Central memory CD8-positive, alpha-beta T cell (primary cell): ENCODE measurements around the gene USP5.
A peak's percentile ranks its signal among the peaks of the same experiment; 100 is the strongest.
"Not testable (repeated sequence)": the region's sequence is repeated elsewhere in the genome, so short reads cannot be mapped to it uniquely, and the experiment has no call there.

ENCODE experiments used
- ATAC-seq: fragments of 150-1000 bp; cut with Tn5 transposase; replicated peaks from 2 replicates; pipeline ENCODE4 v1.10.0; 2022; ENCODE audit warnings: mild to moderate bottlenecking, moderate FRiP score, moderate number of reproducible peaks; ENCODE audit not compliant: poor library complexity, severe bottlenecking; ENCODE audit errors: extremely low read depth
- DNase-seq, 2 donors: peaks; one replicate each; pipeline ENCODE4 v3.0.0; 2021; ENCODE audit warnings: low spot score in 2 of 2
- H3K27ac Mint-ChIP-seq: one replicate; pipeline ENCODE4 v1.8.0; 2022; ENCODE audit warnings: low read depth, mild to moderate bottlenecking, moderate library complexity, mixed read lengths
- H3K27me3 Mint-ChIP-seq: one replicate; pipeline ENCODE4 v1.8.0; 2022; ENCODE audit warnings: mixed read lengths
- H3K36me3 Mint-ChIP-seq: one replicate; pipeline ENCODE4 v1.8.0; 2022; ENCODE audit warnings: mild to moderate bottlenecking, moderate library complexity, mixed read lengths; ENCODE audit not compliant: insufficient read depth
- H3K4me1 Mint-ChIP-seq: one replicate; pipeline ENCODE4 v1.8.0; 2022; ENCODE audit warnings: mixed read lengths
- H3K4me3 Mint-ChIP-seq: one replicate; pipeline ENCODE4 v1.8.0; 2022; ENCODE audit warnings: mild to moderate bottlenecking, moderate library complexity, mixed read lengths
- H3K9me3 Mint-ChIP-seq: one replicate; pipeline ENCODE4 v1.8.0; 2022; ENCODE audit warnings: mixed read lengths

USP5 gene

DNA sequence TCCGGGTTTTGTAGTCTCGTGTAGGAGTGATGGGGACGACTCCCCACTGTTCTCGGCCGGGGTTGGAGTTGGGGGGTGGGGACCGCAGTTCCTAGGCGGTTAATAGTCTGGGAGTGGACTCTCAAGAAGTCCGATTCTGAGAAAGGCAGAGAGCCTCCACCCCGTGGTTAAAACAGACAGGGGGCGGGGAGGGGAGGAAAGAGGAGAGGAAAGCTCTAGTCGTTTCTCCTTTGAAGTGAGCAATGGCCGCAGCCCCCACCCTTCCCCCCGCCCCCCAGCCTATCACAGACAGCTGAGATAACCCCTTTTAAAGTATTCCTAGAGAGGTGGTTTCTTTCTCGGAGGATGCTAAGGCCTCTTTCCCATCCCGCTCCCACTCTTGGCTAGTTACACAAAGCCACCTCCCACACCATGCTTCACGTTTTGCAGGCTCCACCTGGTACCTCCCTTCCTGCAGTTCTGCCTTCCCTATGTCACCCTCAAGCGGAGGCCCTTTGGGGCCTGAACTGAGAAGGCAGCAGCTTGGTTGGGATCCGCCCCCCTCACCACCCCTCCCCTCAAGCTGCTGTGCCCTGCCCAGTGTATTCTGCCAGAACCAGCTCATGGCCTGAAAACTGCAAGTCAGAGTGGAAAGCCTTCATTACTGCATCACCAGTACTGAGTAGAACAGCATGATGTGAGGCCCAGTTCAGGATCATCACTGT lies 853 bp downstream of the USP5 start:
- H3K27me3 Mint-ChIP-seq = no peaks in the 10 kb centered on the region
- H3K36me3 Mint-ChIP-seq = peaks cover 30% of the 10 kb centered on the region
- no peak for DNase-seq
- peaks cover 41% of the 10 kb centered on the region for H3K4me1 Mint-ChIP-seq
- no peaks in the 10 kb centered on the region for H3K9me3 Mint-ChIP-seq
- peak overlapping the region; percentile 87 for H3K4me3 Mint-ChIP-seq
- ATAC-seq = no peak
- peak overlapping the region; percentile 74 for H3K27ac Mint-ChIP-seq

DNA sequence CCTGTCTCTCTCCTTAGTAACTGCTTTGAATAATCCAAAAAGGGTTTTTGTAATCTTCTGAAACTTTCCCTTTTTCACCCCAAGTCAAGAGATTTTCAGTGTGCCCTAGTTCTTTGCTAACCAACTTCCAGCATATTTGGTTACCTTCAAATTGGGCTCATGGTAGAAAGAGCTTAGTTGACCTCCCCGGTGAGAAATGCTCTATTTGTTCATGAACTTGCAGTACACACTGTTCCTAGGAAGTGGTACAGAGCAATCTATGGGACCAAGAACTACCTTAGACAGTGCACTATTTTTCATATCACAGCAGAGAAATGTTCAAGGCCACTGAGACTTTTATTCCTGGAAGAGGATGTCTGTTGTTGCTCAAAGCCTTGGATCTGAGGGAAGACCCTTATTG lies 1.7 kb downstream of the USP5 start:
- Mint-ChIP-seq H3K36me3 (peaks cover 35% of the 10 kb centered on the region), H3K9me3 (no peaks in the 10 kb centered on the region), H3K4me1 (peaks cover 41% of the 10 kb centered on the region), H3K27ac (peak overlapping the region; percentile 49), H3K27me3 (no peaks in the 10 kb centered on the region), H3K4me3 (peak overlapping the region; percentile 87)
- DNase-seq (no peak), ATAC-seq (no peak)

DNA sequence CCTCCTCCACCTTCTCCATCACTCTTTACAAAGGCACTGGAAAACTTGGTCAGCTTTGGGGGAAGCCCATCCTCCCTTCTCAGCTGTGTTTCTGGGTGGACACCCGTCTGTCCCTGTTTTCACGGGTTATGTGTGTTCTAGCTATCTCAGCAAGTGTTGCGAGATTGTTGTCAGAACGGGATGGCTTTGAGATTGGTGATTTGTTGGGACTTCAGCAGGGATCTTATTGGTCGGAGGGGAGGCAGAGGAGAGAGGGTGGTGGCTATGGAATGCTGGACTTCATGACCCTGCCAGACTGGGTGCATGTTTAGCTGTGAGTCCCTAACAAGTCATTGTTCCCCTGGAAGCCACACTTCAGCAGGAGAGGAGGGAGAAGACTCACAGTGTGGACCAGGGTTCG lies 2.1 kb downstream of the USP5 start:
- ATAC-seq = no peak
- peaks cover 41% of the 10 kb centered on the region for H3K4me1 Mint-ChIP-seq
- no peaks in the 10 kb centered on the region for H3K27me3 Mint-ChIP-seq
- peak overlapping the region; percentile 49 for H3K27ac Mint-ChIP-seq
- peak overlapping the region; percentile 87 for H3K4me3 Mint-ChIP-seq
- no peaks in the 10 kb centered on the region for H3K9me3 Mint-ChIP-seq
- H3K36me3 Mint-ChIP-seq = peaks cover 38% of the 10 kb centered on the region
- no peak for DNase-seq

- no peak overlapping the region for H3K4me3 Mint-ChIP-seq
- DNase-seq (no peak), ATAC-seq (no peak)
- peaks cover 36% of the 10 kb centered on the region for H3K4me1 Mint-ChIP-seq
- no peaks in the 10 kb centered on the region for H3K9me3 Mint-ChIP-seq
- H3K36me3 Mint-ChIP-seq = peaks cover 40% of the 10 kb centered on the region
- H3K27me3 Mint-ChIP-seq = no peaks in the 10 kb centered on the region
- no peak overlapping the region for H3K27ac Mint-ChIP-seq
Observed at GRCh38 chr12:6855322-6855721, 3.4 kb downstream of the USP5 start.

DNA sequence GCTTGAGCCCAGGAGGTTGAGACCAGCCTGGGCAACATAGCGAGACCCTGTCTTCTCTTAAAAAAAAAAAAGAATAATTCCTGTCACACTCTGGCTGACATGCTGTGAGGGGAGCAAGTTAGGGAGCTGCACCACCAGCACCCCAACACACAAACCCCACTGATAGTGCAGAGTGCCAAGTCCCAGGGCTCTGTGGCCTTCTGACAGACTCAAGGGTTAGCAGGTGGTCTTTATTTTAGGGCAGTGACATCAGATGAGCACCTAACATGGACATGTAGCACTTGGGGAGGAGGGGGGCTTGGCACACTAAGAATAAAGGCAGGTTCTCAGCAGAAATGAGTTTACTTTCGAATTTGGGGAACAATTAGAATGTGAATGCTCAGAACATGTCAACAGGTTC lies 6.8 kb downstream of the USP5 start:
- H3K36me3 Mint-ChIP-seq = peaks cover 42% of the 10 kb centered on the region
- no peak overlapping the region for H3K27ac Mint-ChIP-seq
- H3K4me1 Mint-ChIP-seq = peaks cover 11% of the 10 kb centered on the region
- H3K4me3 Mint-ChIP-seq = no peak overlapping the region
- no peaks in the 10 kb centered on the region for H3K27me3 Mint-ChIP-seq
- DNase-seq (no peak), ATAC-seq (no peak)
- no peaks in the 10 kb centered on the region for H3K9me3 Mint-ChIP-seq

- Mint-ChIP-seq H3K4me3 (no peak overlapping the region), H3K36me3 (peaks cover 44% of the 10 kb centered on the region), H3K27me3 (no peaks in the 10 kb centered on the region), H3K27ac (no peak overlapping the region), H3K9me3 (no peaks in the 10 kb centered on the region), H3K4me1 (peaks cover 6% of the 10 kb centered on the region)
- no peak for ATAC-seq
- DNase-seq = no peak
Observed at GRCh38 chr12:6860116-6860515, 8.2 kb downstream of the USP5 start.

GRCh38 chr12:6860942-6861341 lies 9.0 kb downstream of the USP5 start:
- no peak for ATAC-seq
- Mint-ChIP-seq H3K27me3 (no peaks in the 10 kb centered on the region), H3K27ac (no peak overlapping the region), H3K4me3 (no peak overlapping the region), H3K4me1 (peaks cover 1% of the 10 kb centered on the region), H3K9me3 (no peaks in the 10 kb centered on the region), H3K36me3 (peaks cover 41% of the 10 kb centered on the region)
- DNase-seq = no peak

DNA sequence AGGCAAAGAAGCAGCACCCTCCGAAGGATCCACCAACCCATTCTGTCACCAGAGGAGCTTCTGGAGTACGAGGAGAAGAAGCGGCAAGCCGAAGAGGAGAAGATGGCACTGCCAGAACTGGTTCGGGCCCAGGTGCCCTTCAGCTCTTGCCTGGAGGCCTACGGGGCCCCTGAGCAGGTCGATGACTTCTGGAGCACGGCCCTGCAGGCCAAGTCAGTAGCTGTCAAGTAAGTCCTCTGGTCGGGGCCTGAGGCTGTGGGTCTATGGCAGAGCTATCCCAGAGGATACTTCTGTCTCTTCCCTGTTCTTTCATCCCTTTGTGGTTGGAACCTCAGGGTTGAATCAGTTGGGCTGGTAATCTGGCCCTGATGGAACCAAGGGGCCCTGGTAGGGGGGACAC lies 9.4 kb downstream of the USP5 start:
- ATAC-seq (no peak), DNase-seq (no peak)
- no peaks in the 10 kb centered on the region for H3K4me1 Mint-ChIP-seq
- peaks cover 42% of the 10 kb centered on the region for H3K36me3 Mint-ChIP-seq
- H3K27ac Mint-ChIP-seq = no peak overlapping the region
- H3K27me3 Mint-ChIP-seq = no peaks in the 10 kb centered on the region
- H3K9me3 Mint-ChIP-seq = no peaks in the 10 kb centered on the region
- no peak overlapping the region for H3K4me3 Mint-ChIP-seq

DNA sequence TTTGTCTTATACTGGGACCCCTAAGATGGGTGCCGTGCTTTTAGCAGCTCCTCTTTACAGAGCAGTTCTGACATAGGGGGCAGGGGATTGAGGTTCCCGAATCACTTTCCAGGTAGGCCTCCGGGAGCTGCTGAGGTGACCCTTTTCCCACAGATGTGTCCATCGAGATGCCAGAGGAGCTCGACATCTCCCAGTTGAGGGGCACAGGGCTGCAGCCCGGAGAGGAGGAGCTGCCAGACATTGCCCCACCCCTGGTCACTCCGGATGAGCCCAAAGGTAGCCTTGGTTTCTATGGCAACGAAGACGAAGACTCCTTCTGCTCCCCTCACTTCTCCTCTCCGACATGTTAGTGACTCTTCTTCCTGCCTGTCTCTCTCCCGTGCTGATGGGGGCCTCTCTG lies 11.1 kb downstream of the USP5 start:
- H3K4me3 Mint-ChIP-seq = no peak overlapping the region
- DNase-seq (no peak), ATAC-seq (no peak)
- H3K4me1 Mint-ChIP-seq = peaks cover 1% of the 10 kb centered on the region
- no peaks in the 10 kb centered on the region for H3K27me3 Mint-ChIP-seq
- peaks cover 36% of the 10 kb centered on the region for H3K36me3 Mint-ChIP-seq
- H3K9me3 Mint-ChIP-seq = no peaks in the 10 kb centered on the region
- no peak overlapping the region for H3K27ac Mint-ChIP-seq

DNA sequence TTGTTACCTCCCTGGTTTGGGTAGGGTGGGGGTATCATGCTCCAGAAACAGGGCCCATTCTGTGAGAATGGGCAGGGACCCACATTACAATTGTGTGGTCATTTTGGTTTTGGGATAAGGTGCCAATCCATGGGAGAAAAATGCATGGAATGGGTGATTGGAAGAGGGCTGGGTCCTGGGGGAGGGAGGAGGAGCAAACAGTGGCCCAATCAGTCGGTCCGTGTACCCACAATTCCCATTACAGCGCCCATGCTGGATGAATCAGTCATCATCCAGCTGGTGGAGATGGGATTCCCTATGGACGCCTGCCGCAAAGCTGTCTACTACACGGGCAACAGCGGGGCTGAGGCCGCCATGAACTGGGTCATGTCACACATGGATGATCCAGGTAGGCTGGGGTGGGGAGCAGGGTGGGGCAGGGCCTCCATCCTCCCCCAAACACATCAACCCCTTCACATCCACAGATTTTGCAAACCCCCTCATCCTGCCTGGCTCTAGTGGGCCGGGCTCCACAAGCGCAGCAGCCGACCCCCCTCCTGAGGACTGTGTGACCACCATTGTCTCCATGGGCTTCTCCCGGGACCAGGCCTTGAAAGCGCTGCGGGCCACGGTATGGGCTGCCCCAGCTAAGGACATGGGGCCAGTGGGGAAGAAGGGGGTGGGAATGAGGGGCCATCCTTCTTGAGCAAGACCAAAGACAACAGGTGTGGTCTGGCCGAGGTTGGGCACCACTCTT lies 11.8 kb downstream of the USP5 start:
- peaks cover 8% of the 10 kb centered on the region for H3K4me1 Mint-ChIP-seq
- DNase-seq (no peak), ATAC-seq (no peak)
- no peaks in the 10 kb centered on the region for H3K27me3 Mint-ChIP-seq
- H3K9me3 Mint-ChIP-seq = no peaks in the 10 kb centered on the region
- peaks cover 35% of the 10 kb centered on the region for H3K36me3 Mint-ChIP-seq
- H3K4me3 Mint-ChIP-seq = no peak overlapping the region
- no peak overlapping the region for H3K27ac Mint-ChIP-seq

GRCh38 chr12:6865307-6865706 lies 13.4 kb downstream of the USP5 start:
- H3K27me3 Mint-ChIP-seq, H3K27ac Mint-ChIP-seq, DNase-seq, ATAC-seq, H3K9me3 Mint-ChIP-seq: not testable (repeated sequence)
- H3K4me1 Mint-ChIP-seq = peaks cover 24% of the 10 kb centered on the region
- peaks cover 38% of the 10 kb centered on the region for H3K36me3 Mint-ChIP-seq
- H3K4me3 Mint-ChIP-seq = peak overlapping the region; percentile 84

- DNase-seq = no peak
- no peak overlapping the region for H3K27ac Mint-ChIP-seq
- H3K27me3 Mint-ChIP-seq = no peaks in the 10 kb centered on the region
- peaks cover 32% of the 10 kb centered on the region for H3K36me3 Mint-ChIP-seq
- H3K4me3 Mint-ChIP-seq = peak overlapping the region; percentile 84
- ATAC-seq = no peak
- peaks cover 32% of the 10 kb centered on the region for H3K4me1 Mint-ChIP-seq
- H3K9me3 Mint-ChIP-seq = no peaks in the 10 kb centered on the region
Observed at GRCh38 chr12:6866163-6866919, 14.4 kb downstream of the USP5 start.
